Tibial nerve (tissue), 3 donors: ENCODE measurements around the gene STK39.

Experiments used
- POLR2A ChIP-seq, 2 donors: fragments of 450-650 bp; IDR thresholded peaks; one replicate each; pipeline ENCODE4 v1.6.1; 2017; ENCODE audit warnings: antibody characterized with exemption in 2 of 2, mild to moderate bottlenecking in 2 of 2, moderate library complexity in 2 of 2
- TF ChIP-seq, protein P1 (sequence below), 5 experiments: fragments of 200-600 bp in 3 of 5; fragments of 450-650 bp in 2 of 5; sonication (generic) in 3 of 5; IDR thresholded peaks; one replicate each; pipeline ENCODE4 v1.5.1; 2016 to 2019; ENCODE audit warnings: antibody characterized with exemption in 5 of 5, mild to moderate bottlenecking in 3 of 5, moderate library complexity in 2 of 5

DNA sequence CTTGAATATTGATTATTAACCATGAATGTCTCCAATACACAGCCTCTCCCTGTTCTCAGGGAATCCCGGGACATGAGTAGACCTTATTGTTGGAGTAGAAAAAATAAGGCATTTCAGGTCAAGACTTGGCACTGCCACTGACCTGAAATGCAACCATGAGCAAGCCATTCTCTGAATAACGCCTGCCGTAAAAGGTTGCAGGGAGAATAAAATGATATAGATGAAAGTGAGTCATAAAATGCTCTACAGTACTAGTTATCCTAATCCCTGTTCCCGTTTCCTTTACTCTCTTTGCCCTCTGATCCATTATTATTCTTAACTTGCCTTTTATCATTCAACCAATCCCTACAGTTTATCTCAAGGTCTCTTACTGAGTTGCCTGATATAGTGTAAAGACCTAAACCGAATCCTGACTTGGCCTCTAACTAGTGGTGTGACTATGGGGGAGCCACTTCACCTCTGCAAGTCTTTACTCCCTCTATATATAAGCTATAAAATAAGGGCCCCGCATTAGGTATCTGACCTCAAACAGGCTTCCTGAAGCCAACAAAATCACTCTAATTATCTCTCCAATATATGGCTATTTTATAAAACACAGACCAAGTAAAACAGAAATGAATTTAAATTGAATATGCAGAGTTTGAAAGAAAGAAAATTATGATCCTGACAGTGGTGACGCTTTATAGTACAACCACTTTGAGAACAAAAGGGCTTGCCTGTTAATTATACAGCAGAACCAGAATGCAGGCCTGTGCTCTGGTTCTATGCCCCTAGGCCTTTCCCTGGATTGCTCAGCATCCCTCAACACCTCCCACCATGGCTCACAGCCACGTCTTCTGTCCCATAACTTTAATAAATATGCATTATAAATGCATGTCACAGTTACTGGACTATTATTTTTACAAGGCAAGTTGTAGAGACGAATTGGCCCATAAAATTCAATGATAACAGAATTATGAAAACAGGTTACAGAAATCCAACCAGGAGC lies 183.1 kb downstream of the STK39 start:
- TF ChIP-seq, protein P1, sequence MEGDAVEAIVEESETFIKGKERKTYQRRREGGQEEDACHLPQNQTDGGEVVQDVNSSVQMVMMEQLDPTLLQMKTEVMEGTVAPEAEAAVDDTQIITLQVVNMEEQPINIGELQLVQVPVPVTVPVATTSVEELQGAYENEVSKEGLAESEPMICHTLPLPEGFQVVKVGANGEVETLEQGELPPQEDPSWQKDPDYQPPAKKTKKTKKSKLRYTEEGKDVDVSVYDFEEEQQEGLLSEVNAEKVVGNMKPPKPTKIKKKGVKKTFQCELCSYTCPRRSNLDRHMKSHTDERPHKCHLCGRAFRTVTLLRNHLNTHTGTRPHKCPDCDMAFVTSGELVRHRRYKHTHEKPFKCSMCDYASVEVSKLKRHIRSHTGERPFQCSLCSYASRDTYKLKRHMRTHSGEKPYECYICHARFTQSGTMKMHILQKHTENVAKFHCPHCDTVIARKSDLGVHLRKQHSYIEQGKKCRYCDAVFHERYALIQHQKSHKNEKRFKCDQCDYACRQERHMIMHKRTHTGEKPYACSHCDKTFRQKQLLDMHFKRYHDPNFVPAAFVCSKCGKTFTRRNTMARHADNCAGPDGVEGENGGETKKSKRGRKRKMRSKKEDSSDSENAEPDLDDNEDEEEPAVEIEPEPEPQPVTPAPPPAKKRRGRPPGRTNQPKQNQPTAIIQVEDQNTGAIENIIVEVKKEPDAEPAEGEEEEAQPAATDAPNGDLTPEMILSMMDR (IDR thresholded peaks at IDR 0.05), result no peak
- TF ChIP-seq POLR2A (IDR thresholded peaks at IDR 0.05), result no peak
